Fibroblast of skin of scalp (primary cell): Measurements from ENCODE around the gene FAM149B1. TPM values are rescaled to one million over a fixed set of nuclear protein-coding genes. Genes with fewer than 3 reads are reported as not detected.
"Not testable (repeated sequence)": the region's sequence is repeated elsewhere in the genome, so short reads cannot be mapped to it uniquely, and the experiment has no call there.

Experiments used
- DNase-seq: peaks from one replicate; pipeline ENCODE4 v3.0.0-alpha.2; 2013
- polyA plus RNA-seq, 2 experiments: library from polyadenylated mRNA; unstranded; fragments of 120-200 nt; gene quantifications; one replicate each; pipeline ENCODE4 v1.2.1, GENCODE V29; 2013; ENCODE audit not compliant: insufficient read length in 2 of 2

Gene FAM149B1
- 20.7 TPM for polyA plus RNA-seq (2013, experiment 1 of 2; ENCODE audit: insufficient read length)
- polyA plus RNA-seq (2013, experiment 2 of 2; ENCODE audit: insufficient read length) = 21.7 TPM

DNA sequence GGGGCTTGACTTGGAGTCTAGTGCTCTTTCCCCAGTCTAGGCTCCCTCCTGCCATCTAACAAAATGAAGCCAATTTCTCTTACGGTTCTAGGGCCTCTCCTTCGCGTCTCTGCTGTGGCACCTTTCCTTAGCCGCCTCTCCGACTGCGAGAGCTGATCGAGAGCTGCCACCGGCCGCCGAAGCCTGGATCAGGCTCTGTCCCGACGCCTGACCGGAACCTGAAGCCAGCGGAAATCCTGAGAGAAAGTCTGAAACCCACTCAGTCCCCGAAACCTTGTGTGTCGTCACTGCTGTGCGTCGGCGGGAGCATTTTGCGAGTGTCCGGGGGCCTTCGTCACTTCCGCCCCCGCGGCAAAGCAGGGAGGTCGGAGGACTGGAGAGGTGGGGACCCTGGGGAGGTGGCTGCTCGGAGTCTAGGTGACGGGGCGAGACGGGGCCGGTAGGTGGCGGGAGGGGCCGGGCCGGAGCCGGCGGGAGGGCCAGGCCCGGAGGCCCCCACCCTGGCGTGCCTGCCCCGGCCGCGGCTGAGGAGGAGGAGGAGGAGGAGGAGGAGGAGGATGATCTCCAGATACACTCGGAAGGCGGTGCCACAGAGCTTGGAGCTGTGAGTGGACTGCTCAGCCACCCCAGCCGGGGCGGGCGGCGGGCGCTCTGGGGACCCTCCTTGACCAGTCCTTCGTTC, at the start of gene FAM149B1, which contains the start of gene ECD:
Gene FAM149B1 (plus strand): TSS at position 337 of the 682 bp plus-strand sequence. CDS start 221 bp downstream, at position 558.
Gene ECD (minus strand): TSS at position 226 of the 682 bp plus-strand sequence. CDS start 4,071 bp downstream, outside the sequence.
- peak; percentile 96 for DNase-seq

DNA sequence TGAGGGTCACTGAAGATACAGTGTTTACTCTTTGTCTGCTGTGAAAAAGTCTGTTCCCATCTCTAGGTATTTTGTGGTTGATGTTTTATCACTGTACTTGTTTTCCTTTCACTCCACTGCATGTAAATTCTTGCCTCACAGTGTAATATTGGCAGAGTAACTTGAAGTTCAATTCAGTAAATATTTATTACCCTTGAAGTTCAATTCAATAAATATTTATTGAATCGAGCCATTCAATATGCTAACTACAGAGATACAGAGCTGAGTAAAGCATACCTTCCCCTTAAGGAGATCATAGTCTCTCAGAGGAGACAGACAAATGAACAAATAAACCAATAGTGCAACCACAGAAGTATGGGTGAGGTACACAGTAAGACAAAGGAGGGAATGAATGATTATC, 48.5 kb upstream of the FAM149B1 start:
- no peak for DNase-seq

DNA sequence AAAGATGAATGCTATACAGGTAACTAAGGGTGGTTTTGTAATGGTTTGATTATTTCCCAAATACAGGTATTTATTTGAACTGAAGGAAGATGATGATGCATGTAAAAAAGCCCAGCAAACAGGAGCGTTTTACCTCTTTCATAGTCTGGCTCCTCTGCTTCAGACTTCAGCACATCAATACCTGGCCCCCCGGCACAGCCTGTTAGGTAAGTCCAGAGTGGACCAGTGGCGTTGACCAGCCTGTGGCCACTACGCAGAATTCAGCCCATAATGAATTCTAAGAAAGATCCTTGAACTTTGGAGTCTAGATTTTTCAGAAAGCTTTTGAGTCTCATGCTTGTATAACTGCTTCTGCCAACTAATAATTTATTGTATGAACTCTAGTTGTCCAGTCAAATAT, 48.0 kb upstream of the FAM149B1 start:
- no peak for DNase-seq

DNA sequence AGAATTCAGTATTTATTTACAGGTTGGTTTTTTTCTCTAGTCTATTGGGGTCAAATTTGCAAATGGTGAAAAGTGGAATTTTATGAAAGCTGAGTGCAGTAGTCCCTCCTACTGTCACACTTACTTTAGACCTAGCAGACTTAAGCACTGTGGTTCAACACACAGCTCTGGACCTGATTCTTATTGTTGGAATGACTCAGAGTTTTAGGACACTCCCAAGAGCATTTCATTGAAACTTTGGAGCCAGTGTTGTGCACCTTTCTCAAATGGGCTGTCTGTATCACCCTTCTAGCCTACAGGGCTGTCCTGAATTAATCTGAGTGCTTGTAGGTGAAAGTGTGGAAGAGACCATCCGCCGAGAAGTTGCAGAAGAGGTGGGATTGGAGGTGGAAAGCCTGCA, 41.6 kb upstream of the FAM149B1 start:
- no peak for DNase-seq

DNA sequence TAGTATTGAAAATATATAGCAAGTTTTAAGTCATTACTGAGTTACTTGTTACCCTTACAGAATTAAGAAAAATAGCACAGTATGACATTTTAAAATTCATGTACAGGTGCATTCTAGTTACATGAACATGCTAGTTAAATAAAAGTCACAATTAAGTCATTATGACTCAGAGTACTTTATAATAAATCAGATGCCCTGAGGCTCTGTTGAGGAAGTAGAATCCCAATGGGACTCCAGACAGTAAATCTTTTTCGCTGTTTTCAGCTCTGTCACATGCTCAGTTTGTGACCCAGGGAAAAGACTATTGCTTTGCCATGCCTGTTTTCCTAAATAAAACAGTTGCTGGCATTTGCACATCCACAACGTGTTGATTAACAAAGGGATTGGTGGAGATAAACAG, 36.6 kb upstream of the FAM149B1 start:
- no peak for DNase-seq

DNA sequence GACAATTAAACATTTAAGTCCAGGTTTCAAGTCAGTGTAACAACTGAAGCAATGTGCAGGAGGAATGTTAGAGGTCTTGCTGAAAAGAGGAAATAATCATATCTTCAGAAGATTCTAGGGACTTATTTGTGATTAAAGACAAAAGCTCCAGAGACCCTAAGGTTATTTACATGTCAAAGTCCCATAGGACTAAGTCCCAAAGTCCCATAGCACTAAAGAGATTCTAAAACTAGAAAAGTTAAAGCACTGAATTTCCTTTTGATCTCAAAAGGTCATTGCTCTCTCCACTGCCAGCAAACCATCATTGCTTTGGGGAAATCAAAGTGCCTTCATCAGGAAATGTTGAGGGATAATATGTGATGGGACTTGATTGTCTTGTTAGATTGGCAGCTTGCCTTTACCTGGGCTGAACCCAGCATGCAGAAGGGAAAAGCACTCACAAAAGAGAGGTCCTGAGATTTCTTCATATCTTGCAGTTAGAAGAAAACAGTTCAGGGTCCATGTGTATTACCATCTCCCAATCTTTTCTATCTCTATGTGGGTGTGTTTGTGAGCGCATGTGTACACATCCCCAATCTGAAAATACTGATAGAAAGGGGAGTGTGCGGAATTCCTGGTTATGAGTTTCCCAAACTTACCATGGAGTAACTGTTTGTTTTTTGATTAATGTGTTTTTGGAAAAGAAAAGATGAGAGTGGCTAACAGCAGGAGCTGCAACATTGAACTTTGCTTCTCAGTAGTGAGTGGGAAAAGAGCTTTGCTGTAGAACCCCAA, 35.8 kb upstream of the FAM149B1 start:
- DNase-seq = no peak

DNA sequence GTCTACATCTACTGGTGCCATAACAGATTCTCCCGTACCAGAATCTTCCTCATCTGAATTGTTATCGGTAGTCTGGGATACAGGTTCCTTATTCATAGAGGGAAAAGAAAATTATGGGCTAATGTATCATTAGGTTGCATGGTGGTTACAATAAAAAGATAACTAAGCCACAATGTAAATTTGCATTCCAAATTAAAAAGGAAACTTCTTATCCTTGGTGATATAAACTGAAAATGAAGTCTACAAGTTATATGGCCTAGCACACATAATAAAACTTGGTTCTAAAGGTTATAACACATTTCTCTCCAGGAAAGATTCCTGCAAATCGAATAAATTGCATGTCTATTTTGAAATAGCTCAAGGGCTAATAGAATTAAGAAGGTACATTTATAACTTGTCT, 33.2 kb upstream of the FAM149B1 start:
- DNase-seq = no peak

DNA sequence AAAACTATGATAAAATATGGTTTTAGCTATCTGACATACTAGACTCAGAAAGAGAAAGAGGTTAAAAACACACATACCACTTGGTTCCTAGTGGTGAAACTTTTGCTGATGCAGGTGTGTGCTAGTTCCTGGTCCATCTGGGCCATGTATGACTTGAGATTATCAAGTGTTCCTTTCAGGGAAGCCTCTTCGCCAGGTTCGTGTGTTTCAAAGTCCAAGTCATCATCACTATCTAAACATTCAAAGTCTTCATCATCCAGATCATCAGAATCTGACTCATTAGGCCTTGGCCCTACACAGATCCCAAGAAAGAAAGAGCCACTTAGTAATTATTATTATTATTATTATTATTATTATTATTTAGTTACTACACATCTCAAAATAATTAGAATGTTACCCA, 31.3 kb upstream of the FAM149B1 start:
- DNase-seq = no peak

DNA sequence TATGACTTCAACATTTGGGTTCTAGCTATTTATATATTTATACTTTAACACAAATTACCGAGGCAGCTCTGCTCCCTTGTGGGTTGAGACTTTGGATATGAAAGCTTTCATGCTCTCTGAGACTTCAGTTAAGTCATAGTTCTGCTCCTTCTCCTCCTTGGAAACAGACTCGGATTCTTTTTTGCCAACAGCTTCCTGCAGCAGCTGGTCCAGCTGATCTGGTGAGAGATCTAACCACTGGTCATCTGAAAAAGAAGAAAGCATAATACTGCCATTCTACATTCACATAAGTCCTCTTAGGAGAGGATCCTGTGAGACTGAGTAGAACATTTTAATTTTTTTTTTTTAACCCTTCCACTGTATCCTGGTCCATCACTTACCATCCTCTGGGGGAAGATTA, 28.7 kb upstream of the FAM149B1 start:
- DNase-seq = no peak

DNA sequence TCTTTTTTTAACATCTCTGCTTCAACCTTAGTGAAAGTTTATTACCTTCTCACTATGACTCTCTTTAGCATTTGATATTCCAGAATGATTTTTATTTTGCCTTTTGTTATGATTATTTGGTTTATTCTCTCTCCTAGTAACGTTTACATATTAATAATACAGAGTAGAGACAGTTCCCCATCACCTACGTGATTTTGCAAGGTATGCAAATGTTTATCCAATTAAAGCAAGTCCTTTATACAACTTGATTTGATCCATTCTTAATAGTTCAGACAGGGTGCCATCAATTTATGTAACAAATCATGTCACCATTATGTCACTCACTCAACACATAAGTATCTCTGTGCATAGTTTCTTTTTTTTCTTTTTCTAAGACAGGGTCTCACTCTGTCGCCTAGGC, 26.3 kb upstream of the FAM149B1 start:
- DNase-seq = no peak

DNA sequence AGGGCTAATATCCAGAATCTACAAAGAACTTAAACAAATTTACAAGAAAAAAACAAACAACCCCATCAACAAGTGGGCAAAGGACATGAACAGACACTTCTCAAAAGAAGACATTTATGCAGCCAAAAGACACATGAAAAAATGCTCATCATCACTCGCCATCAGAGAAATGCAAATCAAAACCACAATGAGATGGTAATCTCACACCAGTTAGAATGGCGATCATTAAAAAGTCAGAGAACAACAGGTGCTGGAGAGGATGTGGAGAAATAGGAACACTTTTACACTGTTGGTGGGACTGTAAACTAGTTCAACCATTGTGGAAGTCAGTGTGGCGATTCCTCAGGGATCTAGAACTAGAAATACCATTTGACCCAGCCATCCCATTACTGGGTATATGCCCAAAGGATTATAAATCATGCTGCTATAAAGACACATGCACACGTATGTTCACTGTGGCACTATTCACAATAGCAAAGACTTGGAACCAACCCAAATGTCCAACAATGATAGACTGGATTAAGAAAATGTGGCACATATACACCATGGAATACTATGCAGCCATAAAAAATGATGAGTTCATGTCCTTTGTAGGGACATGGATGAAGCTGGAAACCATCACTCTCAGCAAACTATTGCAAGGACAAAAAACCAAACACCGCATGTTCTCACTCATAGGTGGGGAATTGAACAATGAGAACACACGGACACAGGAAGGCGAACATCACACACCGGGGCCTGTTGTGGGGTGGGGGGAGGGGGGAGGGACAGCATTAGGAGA, 17.1 kb upstream of the FAM149B1 start:
- not testable (repeated sequence) for DNase-seq

DNA sequence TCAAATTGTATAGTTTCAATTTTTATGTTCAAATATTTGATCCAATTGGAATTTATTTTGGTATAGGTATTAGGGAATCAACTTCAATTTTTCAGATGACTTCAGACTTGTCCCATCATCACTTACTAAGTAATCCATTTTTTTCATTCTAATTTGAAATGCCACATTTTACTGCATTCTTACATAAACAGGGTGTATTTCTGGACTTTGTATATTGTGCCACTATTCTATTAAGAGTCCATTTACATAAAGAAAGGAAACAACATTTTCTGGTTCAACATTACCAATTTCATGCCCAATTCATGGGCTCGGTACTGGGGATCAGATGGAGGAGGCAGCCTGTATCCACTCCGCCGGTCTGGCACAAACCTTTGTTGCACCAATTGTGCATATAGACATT, 15.9 kb upstream of the FAM149B1 start:
- DNase-seq = no peak

DNA sequence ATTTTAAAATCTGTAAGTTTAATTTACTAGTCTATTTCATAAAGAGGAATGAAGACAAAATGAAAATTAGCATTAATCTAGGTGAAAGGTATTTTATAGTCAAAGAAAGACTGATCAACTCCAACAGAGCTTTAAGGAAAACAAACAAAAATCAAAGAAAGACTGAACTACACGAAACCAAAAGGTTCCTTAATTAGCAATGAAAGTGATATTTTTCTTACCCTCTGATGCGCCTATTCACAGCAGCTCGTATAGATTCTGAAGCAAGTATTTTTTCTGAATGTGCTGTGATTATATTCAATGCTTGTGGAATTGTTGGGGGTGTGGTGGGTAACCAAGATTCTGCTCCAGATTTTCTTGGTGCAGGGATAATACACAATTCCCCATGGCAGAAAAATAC, 11.9 kb upstream of the FAM149B1 start:
- DNase-seq = no peak

DNA sequence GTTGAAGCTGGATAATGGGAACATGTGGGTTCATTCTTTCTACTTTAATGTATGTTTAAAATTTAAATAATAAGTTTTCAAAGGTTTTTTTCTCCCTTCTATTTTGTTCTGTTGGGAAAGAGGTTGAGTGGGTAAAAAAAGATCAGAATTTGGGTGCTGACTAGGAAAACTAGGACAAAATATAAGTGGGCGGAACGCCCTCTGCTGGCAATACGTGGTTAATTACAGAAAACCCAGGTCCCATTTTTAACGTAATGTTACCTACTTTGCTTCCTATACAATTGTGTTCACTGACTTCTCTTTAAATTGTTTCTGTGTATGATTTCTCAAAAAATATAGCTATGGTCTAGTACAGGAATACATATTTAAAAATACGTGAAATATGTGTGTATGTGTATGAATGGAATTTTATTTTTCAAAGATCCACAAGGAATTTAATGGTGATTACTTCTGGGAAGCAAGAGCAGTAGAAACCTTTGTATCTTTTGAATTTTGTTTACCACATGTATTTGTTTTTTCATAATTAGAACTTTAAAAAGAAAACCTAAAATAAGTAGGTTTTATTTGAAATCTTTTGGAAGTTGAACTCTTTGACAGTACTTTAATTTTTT, 8.8 kb upstream of the FAM149B1 start:
- DNase-seq = peak; percentile 51

DNA sequence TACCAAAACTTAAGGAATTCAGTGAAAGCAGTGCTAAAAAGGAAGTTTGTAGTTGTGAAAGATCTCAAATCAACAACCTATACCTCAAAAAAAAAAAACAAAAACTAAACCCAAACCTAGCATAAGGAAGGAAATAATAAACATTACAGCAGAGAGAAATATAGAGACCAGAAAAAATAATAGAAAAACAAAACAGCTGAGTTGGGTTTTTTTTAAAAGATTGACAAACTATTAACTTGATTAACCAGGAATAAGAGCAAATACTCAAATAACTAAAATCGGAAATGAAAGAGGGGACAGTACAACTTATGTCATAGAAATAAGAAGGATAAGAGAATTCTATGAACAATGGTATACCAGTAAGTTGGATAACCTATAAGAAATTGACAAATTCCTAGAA, 6.8 kb upstream of the FAM149B1 start:
- no peak for DNase-seq

DNA sequence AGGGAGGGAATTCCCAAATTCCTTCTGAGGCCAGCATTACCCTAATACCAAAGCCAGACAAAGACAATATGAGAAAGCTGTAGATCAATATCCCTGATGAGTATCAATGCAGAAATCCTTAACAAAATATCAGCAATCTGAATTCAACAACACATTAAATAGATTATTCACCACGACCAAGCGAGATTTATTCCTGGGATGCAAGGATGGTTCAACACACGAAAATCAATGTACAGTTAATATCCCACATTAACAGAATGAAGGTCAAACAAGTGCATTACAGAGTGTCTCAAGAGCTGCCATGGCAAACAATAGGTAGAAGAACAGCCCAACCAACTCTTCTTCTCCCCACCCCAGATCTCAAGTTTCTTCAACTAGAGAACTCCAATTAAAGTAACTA, 6.3 kb upstream of the FAM149B1 start:
- DNase-seq = no peak

DNA sequence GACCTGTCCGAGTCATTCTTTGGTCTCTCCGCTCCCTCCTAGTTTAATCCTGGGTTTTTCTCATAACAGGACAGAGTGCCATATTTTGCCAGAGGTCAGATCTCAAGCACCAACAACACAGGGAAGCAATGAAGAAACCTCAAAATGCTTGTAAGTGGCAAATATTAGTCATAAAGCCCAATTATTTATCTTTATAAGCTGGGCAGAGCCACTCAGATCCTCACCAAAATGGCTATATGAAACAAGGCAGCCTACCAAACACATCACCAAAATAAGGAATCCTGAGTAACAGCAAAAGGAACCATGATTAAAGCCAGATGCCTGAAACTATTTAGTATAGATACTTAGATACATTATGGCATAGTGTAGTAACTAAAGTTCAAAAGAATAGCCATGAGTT, 4.8 kb upstream of the FAM149B1 start:
- peak; percentile 33 for DNase-seq

DNA sequence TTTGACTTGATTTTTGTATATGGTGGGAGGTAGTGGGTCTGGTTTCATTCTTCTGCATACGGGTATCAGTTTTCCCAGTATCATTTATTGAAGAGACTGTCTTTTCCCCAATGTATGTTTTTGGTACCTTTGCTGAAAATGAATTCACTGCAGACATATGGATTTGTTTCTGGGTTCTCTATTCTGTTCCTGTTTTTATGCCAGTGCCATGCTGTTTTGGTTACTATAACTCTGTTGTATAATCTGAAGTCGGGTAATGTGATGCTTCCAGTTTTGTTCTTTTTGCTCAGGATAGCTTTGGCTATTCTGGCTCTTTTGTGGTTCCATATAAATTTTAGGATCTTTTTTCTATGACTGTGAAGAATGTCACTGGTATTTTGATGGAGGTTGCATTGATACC, 947 bp upstream of the FAM149B1 start:
- no peak for DNase-seq

DNA sequence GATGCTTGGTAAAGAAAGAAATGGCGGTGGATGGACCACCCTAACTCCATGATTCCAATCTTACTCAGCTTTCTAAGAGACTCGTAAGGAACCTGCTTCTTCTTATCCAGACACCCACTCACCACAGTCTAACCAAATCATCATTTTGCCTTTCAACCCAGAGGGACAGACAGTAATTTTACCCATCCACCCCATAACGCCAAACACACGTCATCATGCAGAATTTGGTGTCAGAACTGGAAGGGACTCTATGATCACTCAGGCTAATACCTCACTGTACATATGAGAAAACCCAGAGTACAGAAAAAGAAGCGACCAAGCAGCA, 499 bp upstream of the FAM149B1 start:
- no peak for DNase-seq

DNA sequence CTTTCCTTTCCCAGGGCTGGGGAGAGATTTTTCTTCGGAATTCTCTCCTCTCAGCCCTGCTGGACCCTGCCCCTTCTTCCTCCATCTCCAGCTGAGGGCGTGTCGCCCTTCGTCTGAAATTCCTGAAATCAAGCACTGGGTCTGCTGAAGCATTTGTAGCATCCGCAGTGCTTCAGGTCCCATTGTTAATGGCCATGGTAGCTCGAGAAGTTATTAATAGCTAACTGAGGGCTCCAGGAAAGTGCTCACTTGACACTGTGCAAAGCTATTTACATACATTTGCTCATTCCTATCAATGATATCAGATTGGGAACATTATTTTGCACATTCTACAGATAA, 515 bp downstream of the FAM149B1 start:
- no peak for DNase-seq

DNA sequence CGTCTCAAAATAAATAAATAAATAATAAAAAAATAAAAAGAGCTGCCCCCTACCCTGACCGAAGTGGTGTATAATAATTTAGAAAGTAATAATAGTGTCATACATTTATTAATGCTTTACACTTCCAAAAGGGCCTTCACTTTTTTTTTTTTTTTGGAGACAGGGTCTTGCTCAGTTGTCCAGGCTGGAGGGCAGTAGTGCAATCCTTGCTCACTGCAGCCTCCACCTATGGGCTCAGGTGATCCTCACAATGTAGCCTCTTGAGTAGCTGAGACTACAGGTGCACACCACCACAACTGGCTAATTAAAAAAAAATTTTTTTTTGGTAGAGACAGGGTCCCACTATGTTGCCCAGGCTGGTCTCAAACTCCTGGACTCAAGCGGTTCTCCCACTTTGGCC, 1.4 kb downstream of the FAM149B1 start:
- no peak for DNase-seq

DNA sequence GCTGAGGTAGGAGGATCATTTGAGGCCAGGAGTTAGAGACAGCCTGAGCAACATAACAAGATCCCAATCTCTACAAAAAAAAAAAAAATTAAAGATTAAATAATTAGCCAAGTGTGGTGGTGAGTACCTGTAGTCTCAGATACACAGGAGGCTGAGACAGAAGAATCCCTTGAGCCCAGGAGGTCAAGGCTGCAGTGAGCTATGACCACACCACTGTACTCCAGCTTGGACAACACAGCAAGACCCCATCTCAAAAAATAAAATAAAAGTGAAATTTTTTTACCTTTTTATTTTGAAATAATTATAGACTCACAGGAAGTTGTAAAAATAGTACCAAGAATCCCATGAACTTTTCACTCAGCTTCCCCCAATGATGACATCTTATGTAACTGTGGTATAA, 4.9 kb downstream of the FAM149B1 start:
- DNase-seq = no peak
